Smooth muscle cell (in vitro differentiated cells): ENCODE data around the gene PLXND1. TPM values are rescaled to one million over a fixed set of nuclear protein-coding genes. Genes with fewer than 3 reads are reported as not detected.

Experiments
- DNase-seq: peaks from one replicate; lab custom pipeline; 2025; ENCODE audit not compliant: unreplicated experiment; lab: John Stamatoyannopoulos, UW
- H2AFZ ChIP-seq: fragments of 200-600 bp; sonication (generic); 2 replicates; pipeline ENCODE4 v1.6.0; 2016; ENCODE audit warnings: antibody characterized with exemption, low read depth, mild to moderate bottlenecking
- H3F3A ChIP-seq: fragments of 200-600 bp; sonication (generic); 2 replicates; pipeline ENCODE4 v1.6.0; 2017; ENCODE audit warnings: antibody characterized with exemption, low read depth
- H3K27ac ChIP-seq: fragments of 200-600 bp; sonication (generic); 2 replicates; pipeline ENCODE4 v1.5.1; 2016; ENCODE audit warnings: low read depth, mild to moderate bottlenecking
- H3K27me3 ChIP-seq: fragments of 200-600 bp; sonication (generic); 2 replicates; pipeline ENCODE4 v1.6.1; 2016; ENCODE audit warnings: low read depth, mild to moderate bottlenecking
- H3K36me3 ChIP-seq: fragments of 200-600 bp; sonication (generic); 2 replicates; pipeline ENCODE4 v1.5.1; 2016; ENCODE audit warnings: low read depth
- H3K4me1 ChIP-seq: fragments of 200-600 bp; sonication (generic); 2 replicates; pipeline ENCODE4 v1.5.1; 2016; ENCODE audit warnings: low read depth
- H3K4me2 ChIP-seq: fragments of 200-600 bp; sonication (generic); 2 replicates; pipeline ENCODE4 v1.6.0; 2016; ENCODE audit warnings: mild to moderate bottlenecking
- H3K4me3 ChIP-seq: fragments of 200-600 bp; sonication (generic); 2 replicates; pipeline ENCODE4 v1.5.1; 2016; ENCODE audit warnings: mild to moderate bottlenecking
- H3K79me2 ChIP-seq: fragments of 200-600 bp; sonication (generic); 2 replicates; pipeline ENCODE4 v1.6.0; 2016; ENCODE audit warnings: low read depth, mild to moderate bottlenecking
- H3K9ac ChIP-seq: fragments of 200-600 bp; sonication (generic); 2 replicates; pipeline ENCODE4 v1.6.0; 2016; ENCODE audit warnings: low read depth
- H3K9me3 ChIP-seq: fragments of 200-600 bp; sonication (generic); replicated peaks from 2 replicates; pipeline ENCODE4 v1.5.1; 2016; ENCODE audit warnings: low read depth
- H4K20me1 ChIP-seq: fragments of 200-600 bp; sonication (generic); 2 replicates; pipeline ENCODE4 v1.6.0; 2016; ENCODE audit warnings: low read depth
- WGBS: methylation state at CpG from one replicate; pipeline ENCODE4 v1.1.7; 2016; ENCODE audit warnings: low lambda C conversion rate; 5-methylcytosine and 5-hydroxymethylcytosine counted together
- polyA plus RNA-seq: library from polyadenylated mRNA; unstranded; fragments of >200 nt; fragmentation: Nextera tagmentation; extraction: Ambion mirVana; gene quantifications from 2 replicates; pipeline ENCODE4 v1.2.1, GENCODE V29; 2016
- total RNA-seq: library from RNA; depleted of rRNA; stranded (reverse); fragments of >200 nt; gene quantifications from 2 replicates; pipeline ENCODE4 v1.2.3, GENCODE V29; 2014
- TF ChIP-seq, protein P1 (sequence below): fragments of 200-600 bp; sonication (generic); IDR thresholded peaks from 2 replicates; pipeline ENCODE4 v1.5.1; 2017; ENCODE audit warnings: borderline replicate concordance, mild to moderate bottlenecking, antibody characterized with exemption; ENCODE audit not compliant: insufficient read depth, poor library complexity, severe bottlenecking

Gene PLXND1
- total and polyA plus RNA-seq, 2 experiments from 2014 or later = 75.8 to 94.3 TPM

DNA sequence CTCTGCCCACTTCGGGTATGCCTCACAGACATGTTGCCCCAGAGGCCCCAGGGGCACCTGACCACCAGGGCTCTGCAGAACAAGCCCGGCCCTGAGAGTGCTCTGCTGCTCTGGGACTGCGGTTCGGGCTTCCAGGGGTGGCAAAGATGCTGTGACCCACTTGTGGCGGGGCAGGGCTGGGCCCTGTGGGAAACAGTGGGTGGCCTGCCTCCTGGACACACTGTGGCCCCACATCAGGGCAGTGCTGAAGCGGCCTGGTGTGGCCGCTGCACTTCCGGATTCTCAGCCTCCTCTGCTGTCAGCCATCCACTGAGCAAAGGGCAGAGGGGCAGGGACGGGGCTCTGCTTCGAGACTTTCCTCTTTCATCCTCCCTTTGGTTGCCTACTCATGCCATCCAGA is 26.5 kb upstream of the PLXND1 start:
- no peak overlapping the region for H3K4me2 ChIP-seq
- H3K9me3 ChIP-seq = no peaks in the 10 kb centered on the region
- no peaks in the 10 kb centered on the region for H3K36me3 ChIP-seq
- no peak overlapping the region for H2AFZ ChIP-seq
- H3K4me3 ChIP-seq = no peak overlapping the region
- H3K27me3 ChIP-seq = no peaks in the 10 kb centered on the region
- no peak overlapping the region for H3K9ac ChIP-seq
- no peaks in the 10 kb centered on the region for H4K20me1 ChIP-seq
- WGBS = 92% methylated on average over 10 of the region's 10 CpGs
- no peak for DNase-seq
- no peaks in the 10 kb centered on the region for H3K79me2 ChIP-seq
- peaks cover 3% of the 10 kb centered on the region for H3F3A ChIP-seq
- H3K4me1 ChIP-seq = peaks cover 3% of the 10 kb centered on the region
- TF ChIP-seq, protein P1, sequence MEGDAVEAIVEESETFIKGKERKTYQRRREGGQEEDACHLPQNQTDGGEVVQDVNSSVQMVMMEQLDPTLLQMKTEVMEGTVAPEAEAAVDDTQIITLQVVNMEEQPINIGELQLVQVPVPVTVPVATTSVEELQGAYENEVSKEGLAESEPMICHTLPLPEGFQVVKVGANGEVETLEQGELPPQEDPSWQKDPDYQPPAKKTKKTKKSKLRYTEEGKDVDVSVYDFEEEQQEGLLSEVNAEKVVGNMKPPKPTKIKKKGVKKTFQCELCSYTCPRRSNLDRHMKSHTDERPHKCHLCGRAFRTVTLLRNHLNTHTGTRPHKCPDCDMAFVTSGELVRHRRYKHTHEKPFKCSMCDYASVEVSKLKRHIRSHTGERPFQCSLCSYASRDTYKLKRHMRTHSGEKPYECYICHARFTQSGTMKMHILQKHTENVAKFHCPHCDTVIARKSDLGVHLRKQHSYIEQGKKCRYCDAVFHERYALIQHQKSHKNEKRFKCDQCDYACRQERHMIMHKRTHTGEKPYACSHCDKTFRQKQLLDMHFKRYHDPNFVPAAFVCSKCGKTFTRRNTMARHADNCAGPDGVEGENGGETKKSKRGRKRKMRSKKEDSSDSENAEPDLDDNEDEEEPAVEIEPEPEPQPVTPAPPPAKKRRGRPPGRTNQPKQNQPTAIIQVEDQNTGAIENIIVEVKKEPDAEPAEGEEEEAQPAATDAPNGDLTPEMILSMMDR = no peak
- H3K27ac ChIP-seq = no peak overlapping the region

DNA sequence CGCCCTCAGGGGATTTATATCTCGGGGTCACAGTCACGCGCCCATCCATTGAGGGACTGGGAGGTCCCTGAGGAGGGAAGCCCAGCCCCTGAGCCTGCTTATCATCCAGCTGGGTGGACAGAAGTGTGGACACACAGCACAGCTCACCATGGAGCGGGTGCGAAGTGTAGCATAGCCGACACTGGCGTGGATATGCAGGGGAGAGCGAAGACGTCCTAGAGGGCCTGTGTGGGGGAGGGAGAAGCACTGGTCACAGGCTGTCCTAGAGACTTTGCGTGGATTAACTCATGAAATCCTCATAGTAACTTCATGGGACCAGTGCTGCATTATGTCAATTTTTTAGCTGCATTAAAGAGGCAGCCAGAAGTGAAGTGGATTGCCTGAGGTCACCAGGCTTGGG is 26.1 kb upstream of the PLXND1 start:
- Histone ChIP-seq H3K9ac (no peak overlapping the region), H3F3A (peaks cover 3% of the 10 kb centered on the region), H3K9me3 (no peaks in the 10 kb centered on the region), H3K79me2 (no peaks in the 10 kb centered on the region), H3K4me2 (no peak overlapping the region), H3K4me1 (peaks cover 3% of the 10 kb centered on the region), H4K20me1 (no peaks in the 10 kb centered on the region), H3K27ac (no peak overlapping the region), H3K36me3 (no peaks in the 10 kb centered on the region), H3K27me3 (no peaks in the 10 kb centered on the region), H2AFZ (no peak overlapping the region), H3K4me3 (no peak overlapping the region)
- 84% methylated on average over 11 of the region's 11 CpGs for WGBS
- TF ChIP-seq, protein P1 = no peak
- DNase-seq = no peak

DNA sequence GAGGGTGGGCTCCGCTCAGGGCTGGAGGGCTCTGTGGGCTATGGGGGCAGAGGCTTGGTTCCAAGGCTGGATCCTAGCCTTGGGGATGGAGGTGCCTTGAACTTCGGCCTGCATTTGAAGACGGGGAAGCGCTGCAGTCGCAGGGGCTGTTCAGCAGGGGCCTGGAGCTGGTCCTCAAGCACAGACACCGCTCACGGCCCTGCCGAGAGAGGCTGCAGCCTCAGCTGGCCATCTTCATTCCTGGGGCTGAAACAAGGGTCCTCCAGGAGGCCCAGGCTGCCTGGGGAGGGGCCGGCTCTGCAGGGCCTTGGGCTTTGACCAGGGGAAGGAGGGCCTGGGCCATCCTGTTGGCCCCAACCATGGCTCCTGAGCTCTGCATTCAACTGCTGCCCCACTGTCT is 25.6 kb upstream of the PLXND1 start:
- H3K4me1 ChIP-seq = peaks cover 5% of the 10 kb centered on the region
- H3K79me2 ChIP-seq = no peaks in the 10 kb centered on the region

DNA sequence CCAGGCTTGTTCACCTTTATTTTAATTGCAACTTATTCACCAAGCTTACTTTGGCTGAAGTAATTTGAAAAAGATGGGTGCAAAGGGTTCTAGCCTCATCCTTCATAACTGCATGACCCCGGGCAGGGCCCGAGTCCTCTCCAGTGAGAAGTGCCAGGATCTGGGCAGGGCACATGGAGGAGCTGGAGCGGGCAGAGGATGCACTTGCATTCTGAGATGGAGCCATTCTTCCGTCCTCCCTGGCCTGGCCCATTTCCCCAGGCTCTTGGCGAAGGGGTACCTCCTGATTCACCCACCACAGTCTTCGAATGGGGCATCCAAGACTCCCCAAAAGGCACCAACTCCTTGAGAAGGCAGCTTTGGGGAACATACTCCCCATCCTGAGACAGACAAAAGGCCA is 22.5 kb upstream of the PLXND1 start:
- no peak overlapping the region for H3K9ac ChIP-seq
- no peak overlapping the region for H3K27ac ChIP-seq
- no peak for DNase-seq
- no peak overlapping the region for H2AFZ ChIP-seq
- no peaks in the 10 kb centered on the region for H3K36me3 ChIP-seq
- H3K4me1 ChIP-seq = peaks cover 13% of the 10 kb centered on the region
- no peaks in the 10 kb centered on the region for H3K27me3 ChIP-seq
- H3K9me3 ChIP-seq = no peaks in the 10 kb centered on the region
- no peak overlapping the region for H3K4me3 ChIP-seq
- TF ChIP-seq, protein P1 = no peak
- H3K4me2 ChIP-seq = no peak overlapping the region
- 90% methylated on average over 6 of the region's 6 CpGs for WGBS
- no peaks in the 10 kb centered on the region for H3K79me2 ChIP-seq
- H3F3A ChIP-seq = peaks cover 13% of the 10 kb centered on the region
- no peaks in the 10 kb centered on the region for H4K20me1 ChIP-seq

More for the DNA sequence above, 25.6 kb upstream of the PLXND1 start:
- H3K27ac ChIP-seq = no peak overlapping the region
- no peaks in the 10 kb centered on the region for H3K36me3 ChIP-seq
- H4K20me1 ChIP-seq = no peaks in the 10 kb centered on the region
- H3K9ac ChIP-seq = no peak overlapping the region
- no peak overlapping the region for H3K4me2 ChIP-seq
- peaks cover 5% of the 10 kb centered on the region for H3F3A ChIP-seq
- no peak overlapping the region for H2AFZ ChIP-seq
- no peak overlapping the region for H3K4me3 ChIP-seq
- DNase-seq = no peak
- H3K9me3 ChIP-seq = no peaks in the 10 kb centered on the region
- H3K27me3 ChIP-seq = no peaks in the 10 kb centered on the region
- 94% methylated on average over 9 of the region's 9 CpGs for WGBS
- TF ChIP-seq, protein P1 = no peak
